H9 (cell line): ENCODE measurements around the gene KAT2B. TPM values are rescaled to one million over a fixed set of nuclear protein-coding genes. Genes with fewer than 3 reads are reported as not detected.

ENCODE experiments used
- DNase-seq: peaks from one replicate; pipeline ENCODE4 v3.0.0-alpha.2; 2017
- H2AFZ ChIP-seq: one replicate; pipeline ENCODE4 v1.6.1; 2013; ENCODE audit warnings: mild to moderate bottlenecking, low read length, control low read depth, moderate library complexity
- H2AK5ac ChIP-seq: 2 replicates; pipeline ENCODE4 v1.6.1; 2013; ENCODE audit warnings: low read length, control low read depth, mixed read lengths; ENCODE audit not compliant: insufficient read length
- H2BK120ac ChIP-seq: one replicate; pipeline ENCODE4 v1.6.1; 2013; ENCODE audit warnings: low read depth, mild to moderate bottlenecking, low read length, control low read depth, inconsistent platforms; ENCODE audit not compliant: poor library complexity, severe bottlenecking
- H2BK12ac ChIP-seq: 2 replicates; pipeline ENCODE4 v1.6.1; 2013; ENCODE audit warnings: low read length, control low read depth, mixed read lengths, low read depth; ENCODE audit not compliant: insufficient read length
- H2BK15ac ChIP-seq: 2 replicates; pipeline ENCODE4 v1.6.1; 2013; ENCODE audit warnings: low read depth, low read length, control low read depth
- H2BK20ac ChIP-seq: one replicate; pipeline ENCODE4 v1.6.1; 2013; ENCODE audit warnings: low read depth, mild to moderate bottlenecking, low read length, control low read depth, inconsistent platforms; ENCODE audit not compliant: poor library complexity, severe bottlenecking
- H2BK5ac ChIP-seq: 2 replicates; pipeline ENCODE4 v1.6.1; 2013; ENCODE audit warnings: low read length, control low read depth, mixed read lengths; ENCODE audit not compliant: insufficient read length
- H3K14ac ChIP-seq: 2 replicates; pipeline ENCODE4 v1.6.1; 2013; ENCODE audit warnings: low read length, control low read depth; ENCODE audit not compliant: insufficient read depth
- H3K18ac ChIP-seq: 2 replicates; pipeline ENCODE4 v1.6.1; 2013; ENCODE audit warnings: low read depth, mild to moderate bottlenecking, mixed read lengths, low read length, control low read depth; ENCODE audit not compliant: insufficient read length
- H3K23ac ChIP-seq: 2 replicates; pipeline ENCODE4 v1.6.1; 2013; ENCODE audit warnings: low read length, control low read depth, mixed read lengths, low read depth; ENCODE audit not compliant: insufficient read length
- H3K23me2 ChIP-seq: 2 replicates; pipeline ENCODE4 v1.6.1; 2013; ENCODE audit warnings: low read depth, mild to moderate bottlenecking, mixed read lengths, low read length, control low read depth; ENCODE audit not compliant: insufficient read length, poor library complexity, severe bottlenecking
- H3K27ac ChIP-seq: 2 replicates; pipeline ENCODE4 v1.5.1; 2013; ENCODE audit warnings: low read length, control low read depth, mixed read lengths, low read depth; ENCODE audit not compliant: insufficient read length
- H3K27me3 ChIP-seq: 2 replicates; pipeline ENCODE4 v1.6.1; 2013; ENCODE audit warnings: low read length, control low read depth, inconsistent platforms; ENCODE audit not compliant: insufficient read depth
- H3K4ac ChIP-seq: 2 replicates; pipeline ENCODE4 v1.6.1; 2013; ENCODE audit warnings: low read depth, mild to moderate bottlenecking, control low read depth, inconsistent platforms, low read length, moderate library complexity
- H3K4me1 ChIP-seq: 2 replicates; pipeline ENCODE4 v1.6.1; 2013; ENCODE audit warnings: low read length, control low read depth, inconsistent platforms; ENCODE audit not compliant: insufficient read depth
- H3K4me2 ChIP-seq: 2 replicates; pipeline ENCODE4 v1.6.1; 2013; ENCODE audit warnings: low read length, control low read depth, mixed read lengths; ENCODE audit not compliant: insufficient read length, insufficient read depth
- H3K56ac ChIP-seq: 2 replicates; pipeline ENCODE4 v1.6.1; 2013; ENCODE audit warnings: low read depth, mild to moderate bottlenecking, mixed read lengths, low read length, control low read depth; ENCODE audit not compliant: insufficient read length
- H3K79me1 ChIP-seq: 2 replicates; pipeline ENCODE4 v1.6.1; 2013; ENCODE audit warnings: low read depth, mild to moderate bottlenecking, moderate library complexity, low read length, control low read depth, inconsistent platforms; ENCODE audit not compliant: insufficient read depth, poor library complexity, severe bottlenecking
- H3K79me2 ChIP-seq: 2 replicates; pipeline ENCODE4 v1.6.1; 2013; ENCODE audit warnings: low read length, control low read depth, inconsistent platforms; ENCODE audit not compliant: insufficient read depth
- H3K9ac ChIP-seq: 2 replicates; pipeline ENCODE4 v1.6.1; 2013; ENCODE audit warnings: low read length, control low read depth, mixed read lengths; ENCODE audit not compliant: insufficient read length; ENCODE audit errors: extremely low read depth
- H3K9me3 ChIP-seq: one replicate; pipeline ENCODE4 v1.6.1; 2013; ENCODE audit warnings: low read depth, low read length, inconsistent platforms; ENCODE audit not compliant: control insufficient read depth
- H3T11ph ChIP-seq: one replicate; pipeline ENCODE4 v1.6.1; 2013; ENCODE audit warnings: mild to moderate bottlenecking, low read length, control low read depth, inconsistent platforms
- H4K20me1 ChIP-seq: one replicate; pipeline ENCODE4 v1.6.1; 2013; ENCODE audit not compliant: control insufficient read depth, insufficient read length, insufficient read depth
- H4K5ac ChIP-seq: 2 replicates; pipeline ENCODE4 v1.6.1; 2013; ENCODE audit warnings: low read depth, mild to moderate bottlenecking, mixed read lengths, low read length, control low read depth; ENCODE audit not compliant: insufficient read length
- H4K8ac ChIP-seq: replicated peaks from 2 replicates; pipeline ENCODE4 v1.6.1; 2013; ENCODE audit warnings: low read length, control low read depth, mixed read lengths, low read depth; ENCODE audit not compliant: insufficient read length
- H4K91ac ChIP-seq: 2 replicates; pipeline ENCODE4 v1.6.1; 2013; ENCODE audit warnings: low read depth, mild to moderate bottlenecking, moderate library complexity, mixed read lengths, low read length, control low read depth; ENCODE audit not compliant: insufficient read length
- H3K27ac Mint-ChIP-seq, 3 experiments: 2 replicates in 2 of 3; 3 replicates in 1 of 3; pipeline ENCODE4 v1.8.0; 2020 to 2021; ENCODE audit warnings: mixed read lengths in 3 of 3, mild to moderate bottlenecking in 1 of 3, moderate library complexity in 1 of 3
- H3K27me3 Mint-ChIP-seq: 2 replicates; pipeline ENCODE4 v1.8.0; 2021; ENCODE audit warnings: low read depth, mild to moderate bottlenecking, moderate library complexity, mixed read lengths
- H3K36me3 Mint-ChIP-seq, 3 experiments: 2 replicates in 2 of 3; 3 replicates in 1 of 3; pipeline ENCODE4 v1.8.0; 2020 to 2021; ENCODE audit warnings: low read depth in 3 of 3, mixed read lengths in 3 of 3; ENCODE audit not compliant: insufficient read depth in 1 of 3
- H3K4me1 Mint-ChIP-seq, 2 experiments: 2 replicates each; pipeline ENCODE4 v1.8.0; 2020; ENCODE audit warnings: mixed read lengths in 2 of 2
- H3K4me3 Mint-ChIP-seq, 2 experiments: 2 replicates in 1 of 2; 3 replicates in 1 of 2; pipeline ENCODE4 v1.8.0; 2020 to 2021; ENCODE audit warnings: mild to moderate bottlenecking in 2 of 2, mixed read lengths in 2 of 2, moderate library complexity in 1 of 2
- H3K9me3 Mint-ChIP-seq, 2 experiments: 2 replicates in 1 of 2; 3 replicates in 1 of 2; pipeline ENCODE4 v1.8.0; 2020; ENCODE audit warnings: mild to moderate bottlenecking in 2 of 2, mixed read lengths in 2 of 2, moderate library complexity in 1 of 2
- WGBS: extraction: QIAGEN DNeasy Blood & Tissue Kit; methylation state at CpG from one replicate; pipeline ENCODE4 v1.1.7; 2013; ENCODE audit warnings: missing lambda C conversion rate, low lambda C conversion rate, mixed read lengths; ENCODE audit not compliant: insufficient read length; ENCODE audit errors: extremely low coverage; 5-methylcytosine and 5-hydroxymethylcytosine counted together
- total RNA-seq: library from RNA; stranded (reverse); gene quantifications from 2 replicates; pipeline ENCODE4 v1.2.1, GENCODE V29; 2021
- TF ChIP-seq, protein P1 (sequence below): fragments of 200-600 bp; sonication (generic); conservative IDR thresholded peaks from 3 replicates; pipeline ENCODE4 v1.8.0; 2021; ENCODE audit warnings: antibody characterized with exemption, mild to moderate bottlenecking

Gene KAT2B
- total RNA-seq, 1 experiment from 2014 or later, result 6.3 TPM

DNA sequence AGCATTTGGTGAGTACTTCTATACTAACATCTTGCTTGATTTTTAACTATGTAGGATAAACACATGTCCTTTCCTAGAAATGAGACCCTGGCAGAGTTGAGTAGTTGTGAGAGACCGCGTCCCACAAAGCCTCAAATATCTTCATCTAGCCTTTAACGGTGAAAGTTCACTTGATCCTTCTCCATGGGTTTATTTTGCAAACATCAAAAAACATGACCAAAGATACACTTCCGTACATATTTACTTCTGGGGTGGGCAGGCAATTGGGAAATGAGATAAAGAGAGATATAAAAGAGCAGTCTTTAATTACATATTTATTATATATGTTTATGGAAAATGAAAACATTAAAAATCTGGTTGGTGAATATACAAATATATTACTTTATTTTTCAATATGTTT, 5.2 kb upstream of the KAT2B start:
- Mint-ChIP-seq H3K9me3 (no peaks in the 10 kb centered on the region), H3K4me1 (peaks cover 11 to 14% of the 10 kb centered on the region in 2 experiments), H3K4me3 (no peak overlapping the region), H3K27ac (no peak overlapping the region), H3K36me3 (no peaks in the 10 kb centered on the region), H3K27me3 (peaks cover 12% of the 10 kb centered on the region)
- H3K18ac ChIP-seq, result no peak overlapping the region
- no peak overlapping the region for H2AFZ ChIP-seq
- H4K20me1 ChIP-seq, result no peaks in the 10 kb centered on the region
- H4K8ac ChIP-seq, result no peak overlapping the region
- no peaks in the 10 kb centered on the region for H3K27me3 ChIP-seq
- no peak overlapping the region for H3K56ac ChIP-seq
- H4K91ac ChIP-seq, result no peak overlapping the region
- H2BK5ac ChIP-seq, result no peak overlapping the region
- no peak overlapping the region for H2AK5ac ChIP-seq
- H2BK20ac ChIP-seq, result no peak overlapping the region
- peaks cover 4% of the 10 kb centered on the region for H3K23me2 ChIP-seq
- H3K9me3 ChIP-seq, result no peaks in the 10 kb centered on the region
- TF ChIP-seq, protein P1, sequence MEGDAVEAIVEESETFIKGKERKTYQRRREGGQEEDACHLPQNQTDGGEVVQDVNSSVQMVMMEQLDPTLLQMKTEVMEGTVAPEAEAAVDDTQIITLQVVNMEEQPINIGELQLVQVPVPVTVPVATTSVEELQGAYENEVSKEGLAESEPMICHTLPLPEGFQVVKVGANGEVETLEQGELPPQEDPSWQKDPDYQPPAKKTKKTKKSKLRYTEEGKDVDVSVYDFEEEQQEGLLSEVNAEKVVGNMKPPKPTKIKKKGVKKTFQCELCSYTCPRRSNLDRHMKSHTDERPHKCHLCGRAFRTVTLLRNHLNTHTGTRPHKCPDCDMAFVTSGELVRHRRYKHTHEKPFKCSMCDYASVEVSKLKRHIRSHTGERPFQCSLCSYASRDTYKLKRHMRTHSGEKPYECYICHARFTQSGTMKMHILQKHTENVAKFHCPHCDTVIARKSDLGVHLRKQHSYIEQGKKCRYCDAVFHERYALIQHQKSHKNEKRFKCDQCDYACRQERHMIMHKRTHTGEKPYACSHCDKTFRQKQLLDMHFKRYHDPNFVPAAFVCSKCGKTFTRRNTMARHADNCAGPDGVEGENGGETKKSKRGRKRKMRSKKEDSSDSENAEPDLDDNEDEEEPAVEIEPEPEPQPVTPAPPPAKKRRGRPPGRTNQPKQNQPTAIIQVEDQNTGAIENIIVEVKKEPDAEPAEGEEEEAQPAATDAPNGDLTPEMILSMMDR, result no peak
- no peak overlapping the region for H4K5ac ChIP-seq
- DNase-seq, result no peak
- no peak overlapping the region for H3K4me2 ChIP-seq
- H3K14ac ChIP-seq, result no peak overlapping the region
- no peaks in the 10 kb centered on the region for H3K79me1 ChIP-seq
- H2BK12ac ChIP-seq, result no peak overlapping the region
- no peak overlapping the region for H2BK120ac ChIP-seq
- no peak overlapping the region for H2BK15ac ChIP-seq
- no CpG with 5 or more reads among the region's 4 CpGs for WGBS
- H3K23ac ChIP-seq, result no peak overlapping the region
- no peaks in the 10 kb centered on the region for H3K4me1 ChIP-seq
- no peak overlapping the region for H3K27ac ChIP-seq
- no peaks in the 10 kb centered on the region for H3K79me2 ChIP-seq
- H3K4ac ChIP-seq, result no peak overlapping the region
- H3T11ph ChIP-seq, result no peak overlapping the region
- no peak overlapping the region for H3K9ac ChIP-seq
